ENCODE results near the gene PNMT.

Gene PNMT

GRCh38 chr17:39711851-39712250, 43.6 kb downstream of the PNMT start:
- no peak for DNase-seq

- DNase-seq: no peak
These were observed 46.0 kb downstream of the PNMT start for GRCh38 chr17:39714234-39714633.

DNA sequence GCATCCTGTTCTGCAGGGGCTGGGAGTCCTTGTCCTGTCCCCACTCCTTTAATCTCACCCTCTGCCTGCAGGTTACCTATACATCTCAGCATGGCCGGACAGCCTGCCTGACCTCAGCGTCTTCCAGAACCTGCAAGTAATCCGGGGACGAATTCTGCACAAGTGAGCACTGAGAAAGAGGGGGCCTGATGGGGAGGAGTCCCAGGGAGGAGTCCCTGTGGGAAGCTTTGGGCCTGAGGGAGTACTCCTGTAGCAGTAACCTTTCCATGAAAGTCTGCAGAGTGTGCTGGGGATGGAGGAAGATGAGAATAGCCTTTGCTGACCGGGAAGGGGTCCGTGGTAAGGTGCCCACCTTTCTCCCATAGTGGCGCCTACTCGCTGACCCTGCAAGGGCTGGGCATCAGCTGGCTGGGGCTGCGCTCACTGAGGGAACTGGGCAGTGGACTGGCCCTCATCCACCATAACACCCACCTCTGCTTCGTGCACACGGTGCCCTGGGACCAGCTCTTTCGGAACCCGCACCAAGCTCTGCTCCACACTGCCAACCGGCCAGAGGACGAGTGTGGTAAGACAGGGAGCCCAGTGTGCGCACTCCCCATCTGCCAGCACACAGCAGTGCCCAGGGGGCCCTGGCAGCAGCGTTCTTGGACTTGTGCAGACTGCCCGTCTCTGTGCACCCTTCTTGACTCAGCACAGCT, 47.3 kb downstream of the PNMT start:
- no peak for DNase-seq

DNA sequence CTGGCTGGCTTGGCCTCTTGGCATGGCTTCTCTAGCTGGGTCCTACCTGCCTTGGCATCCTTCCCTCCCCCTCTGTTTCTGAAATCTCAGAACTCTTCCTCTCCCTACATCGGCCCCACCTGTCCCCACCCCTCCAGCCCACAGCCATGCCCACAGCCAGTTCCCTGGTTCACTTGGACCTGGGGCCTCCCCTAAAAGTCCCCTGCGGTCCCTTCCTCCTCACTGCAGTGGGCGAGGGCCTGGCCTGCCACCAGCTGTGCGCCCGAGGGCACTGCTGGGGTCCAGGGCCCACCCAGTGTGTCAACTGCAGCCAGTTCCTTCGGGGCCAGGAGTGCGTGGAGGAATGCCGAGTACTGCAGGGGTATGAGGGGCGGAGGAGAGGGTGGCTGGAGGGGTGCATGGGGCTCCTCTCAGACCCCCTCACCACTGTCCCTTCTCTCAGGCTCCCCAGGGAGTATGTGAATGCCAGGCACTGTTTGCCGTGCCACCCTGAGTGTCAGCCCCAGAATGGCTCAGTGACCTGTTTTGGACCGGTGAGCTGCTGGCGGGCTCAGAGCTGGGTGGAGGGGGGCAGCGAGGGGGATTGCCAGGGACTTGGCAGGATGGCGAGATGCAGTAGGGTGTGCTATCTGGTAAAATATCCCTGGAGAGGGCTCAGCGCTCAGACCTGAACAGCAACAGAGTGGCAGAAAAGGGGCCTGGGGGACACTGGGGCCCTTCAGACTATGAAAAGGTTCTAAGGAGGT, 48.0 kb downstream of the PNMT start:
- no peak for DNase-seq

GRCh38 chr17:39716879-39717536, 48.8 kb downstream of the PNMT start:
- DNase-seq: no peak

DNA sequence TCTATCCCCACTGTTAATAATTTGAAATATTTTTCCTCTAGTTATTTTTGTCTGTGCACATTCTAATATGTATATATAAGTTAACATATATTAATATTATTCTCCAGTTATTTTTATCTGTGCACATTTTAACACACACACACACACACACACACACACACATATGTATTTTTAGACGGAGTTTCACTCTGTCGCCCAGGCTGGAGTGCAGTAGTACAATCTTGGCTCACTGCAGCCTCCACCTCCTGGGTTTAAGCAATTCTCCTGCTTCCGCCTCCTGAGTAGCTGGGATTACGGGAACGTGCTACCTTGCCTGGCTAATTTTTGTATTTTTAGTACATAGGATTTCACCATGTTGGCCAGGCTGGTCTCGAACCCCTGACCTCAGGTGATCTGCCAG, 49.4 kb downstream of the PNMT start:
- DNase-seq: no peak

DNA sequence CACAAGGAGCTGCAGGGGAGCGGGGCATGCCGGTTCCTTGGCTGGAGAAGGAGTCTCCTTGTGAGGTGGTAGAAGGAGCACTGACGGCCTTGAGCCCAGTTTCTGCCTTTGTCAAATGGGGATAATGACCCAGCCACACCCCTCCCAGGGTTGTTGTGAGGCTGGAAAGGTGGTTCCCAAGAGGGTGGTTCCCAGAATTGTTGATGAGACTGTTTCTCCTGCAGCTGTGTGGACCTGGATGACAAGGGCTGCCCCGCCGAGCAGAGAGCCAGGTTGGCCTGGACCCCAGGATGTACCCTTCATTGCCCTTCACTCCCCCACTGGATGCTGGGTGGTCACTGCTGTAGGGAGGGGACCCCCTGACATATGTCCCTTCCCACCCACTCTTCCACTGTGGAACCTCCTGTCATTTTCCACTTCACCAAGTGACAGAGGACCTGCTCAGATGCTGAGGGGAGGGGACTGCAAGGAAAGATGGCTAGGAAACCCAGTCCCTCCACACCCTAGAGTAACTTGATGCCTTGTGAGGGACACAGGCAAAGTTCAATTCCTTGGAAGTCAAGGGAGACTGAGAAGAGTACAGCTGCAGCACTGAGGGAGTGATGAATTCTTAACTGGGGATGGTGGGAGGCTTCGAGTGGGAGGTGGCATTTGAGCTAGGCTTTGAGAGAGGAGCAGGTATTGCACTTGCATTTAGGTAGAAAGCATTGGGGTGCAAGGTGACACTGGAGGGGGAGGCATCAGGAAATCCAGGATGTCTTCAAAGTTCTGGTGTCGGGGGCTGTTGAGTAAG, 51.5 kb downstream of the PNMT start:
- no peak for DNase-seq

Measured in NCI-H187 treated with DMSO at 0.1 percent for 48 hours (cell line).